GM10266 (cell line): Measurements from ENCODE around the gene DIAPH2.

Experiments
- DNase-seq: peaks from one replicate; pipeline ENCODE4 v3.0.0; 2012; ENCODE audit errors: extremely low spot score
- TF ChIP-seq, protein P1 (sequence below): IDR thresholded peaks from 2 replicates; pipeline ENCODE4 v1.5.1; 2012; ENCODE audit warnings: mild to moderate bottlenecking, low read depth; ENCODE audit not compliant: control insufficient read depth, insufficient read depth; ENCODE audit errors: missing control alignments

Gene DIAPH2

DNA sequence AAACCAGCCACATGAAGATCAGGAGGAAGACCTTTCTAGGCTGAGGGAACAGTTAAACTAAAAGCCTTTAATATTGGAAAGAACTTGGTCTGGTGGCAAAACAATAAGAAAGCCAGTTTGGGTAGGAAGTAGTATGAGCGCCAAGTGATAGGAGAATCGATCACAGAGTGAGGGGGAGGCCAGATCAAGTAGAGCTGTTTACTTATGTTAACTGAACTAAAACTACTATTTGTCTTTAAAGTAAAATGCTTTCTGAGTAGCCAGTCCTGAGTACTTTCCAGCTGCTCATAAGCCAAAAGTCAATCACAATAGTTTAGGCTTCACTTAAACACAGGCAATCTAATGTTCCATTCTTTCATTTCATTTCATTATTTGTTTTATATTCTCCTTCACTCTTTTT lies 136.3 kb downstream of the DIAPH2 start:
- DNase-seq, result no peak
- TF ChIP-seq, protein P1, sequence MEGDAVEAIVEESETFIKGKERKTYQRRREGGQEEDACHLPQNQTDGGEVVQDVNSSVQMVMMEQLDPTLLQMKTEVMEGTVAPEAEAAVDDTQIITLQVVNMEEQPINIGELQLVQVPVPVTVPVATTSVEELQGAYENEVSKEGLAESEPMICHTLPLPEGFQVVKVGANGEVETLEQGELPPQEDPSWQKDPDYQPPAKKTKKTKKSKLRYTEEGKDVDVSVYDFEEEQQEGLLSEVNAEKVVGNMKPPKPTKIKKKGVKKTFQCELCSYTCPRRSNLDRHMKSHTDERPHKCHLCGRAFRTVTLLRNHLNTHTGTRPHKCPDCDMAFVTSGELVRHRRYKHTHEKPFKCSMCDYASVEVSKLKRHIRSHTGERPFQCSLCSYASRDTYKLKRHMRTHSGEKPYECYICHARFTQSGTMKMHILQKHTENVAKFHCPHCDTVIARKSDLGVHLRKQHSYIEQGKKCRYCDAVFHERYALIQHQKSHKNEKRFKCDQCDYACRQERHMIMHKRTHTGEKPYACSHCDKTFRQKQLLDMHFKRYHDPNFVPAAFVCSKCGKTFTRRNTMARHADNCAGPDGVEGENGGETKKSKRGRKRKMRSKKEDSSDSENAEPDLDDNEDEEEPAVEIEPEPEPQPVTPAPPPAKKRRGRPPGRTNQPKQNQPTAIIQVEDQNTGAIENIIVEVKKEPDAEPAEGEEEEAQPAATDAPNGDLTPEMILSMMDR, result no peak

DNA sequence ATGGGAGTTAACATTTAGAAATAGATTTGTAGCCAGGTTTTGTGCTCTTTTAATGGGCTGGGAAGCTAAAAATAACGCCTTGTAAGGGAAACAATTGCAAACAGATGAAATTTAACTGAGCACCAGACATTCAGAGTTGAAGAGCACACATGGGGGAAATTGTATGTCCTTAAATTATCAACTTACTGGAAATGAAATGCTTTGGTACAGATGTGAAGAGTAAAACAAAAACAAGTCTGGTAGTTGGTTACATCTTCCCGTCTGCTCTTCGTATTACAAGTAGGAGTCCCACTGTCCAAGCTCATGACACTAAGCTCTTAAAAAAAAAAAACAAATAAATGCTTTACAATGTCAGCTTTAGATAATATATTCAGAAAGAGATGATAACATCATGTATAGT lies 139.5 kb downstream of the DIAPH2 start:
- no peak for DNase-seq
- TF ChIP-seq, protein P1, result no peak

- DNase-seq, result no peak
- TF ChIP-seq, protein P1, result no peak
Measured at GRCh38 chrX:96833333-96833732, 148.7 kb downstream of the DIAPH2 start.

DNA sequence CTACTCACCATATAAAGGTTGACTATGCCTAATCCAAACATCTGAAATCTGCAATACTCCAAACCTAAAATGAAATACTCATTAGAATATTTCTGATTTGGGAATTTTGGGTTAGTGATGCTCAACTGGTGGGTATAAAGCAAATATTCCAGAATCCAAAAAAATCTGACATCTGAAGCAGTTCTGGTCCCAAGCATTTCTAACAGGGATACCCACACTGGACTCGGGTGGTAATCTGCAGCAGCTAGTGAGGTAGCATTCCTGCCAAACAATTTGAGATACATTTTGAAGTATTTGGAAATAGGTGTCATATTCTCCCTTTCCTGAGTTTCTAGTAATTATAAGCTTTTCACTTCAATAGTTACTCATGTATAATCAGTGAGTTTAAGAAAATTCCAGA lies 149.5 kb downstream of the DIAPH2 start:
- DNase-seq, result no peak
- TF ChIP-seq, protein P1, result no peak

DNA sequence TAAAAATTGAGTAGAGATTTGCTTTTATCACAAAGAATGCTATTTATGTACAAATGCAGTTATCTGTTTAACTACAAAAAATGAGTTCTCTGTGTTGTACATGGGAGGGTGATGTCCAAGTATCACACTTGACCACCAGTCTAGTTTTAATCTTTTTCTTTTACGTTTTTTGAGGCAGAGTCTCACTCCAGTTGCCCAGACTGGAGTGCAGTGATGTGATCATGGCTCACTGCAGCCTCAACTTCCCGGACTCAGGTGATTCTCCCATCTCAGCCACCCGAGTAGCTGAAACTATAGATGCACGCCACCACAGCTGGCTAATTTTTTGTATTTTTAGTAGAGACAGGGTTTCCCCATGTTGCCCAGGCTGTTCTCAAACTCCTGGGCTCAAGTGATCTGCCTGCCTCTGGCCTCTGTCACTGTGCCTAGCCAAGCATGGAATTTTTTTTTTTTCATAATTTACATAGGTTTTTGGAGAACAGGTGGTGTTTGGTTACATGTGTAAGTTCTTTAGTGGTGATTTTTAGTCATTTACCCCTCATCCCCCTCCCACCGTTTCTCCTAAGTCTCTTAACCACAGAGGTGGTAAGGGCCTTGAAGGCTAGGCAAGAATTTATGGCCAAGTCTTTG lies 151.1 kb downstream of the DIAPH2 start:
- DNase-seq, result no peak
- TF ChIP-seq, protein P1, result no peak

DNA sequence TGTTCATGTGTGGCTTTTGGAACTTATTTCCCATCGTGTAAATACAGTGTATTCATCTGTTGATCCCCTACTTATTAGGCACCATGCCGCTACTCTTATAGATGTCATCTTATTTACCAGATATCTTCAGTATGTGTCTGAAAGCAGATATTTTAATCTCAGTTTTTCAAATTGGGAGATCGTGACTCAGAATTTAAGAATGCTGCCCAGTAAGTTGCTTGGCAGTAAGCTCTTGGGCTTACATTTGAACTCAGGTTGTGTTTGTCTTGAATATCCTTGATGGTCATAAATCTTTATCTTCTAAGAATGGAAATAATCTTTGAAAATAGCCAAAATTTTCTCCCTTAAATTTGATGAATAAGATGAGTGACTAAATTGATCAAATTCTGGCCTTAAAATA lies 153.2 kb downstream of the DIAPH2 start:
- TF ChIP-seq, protein P1, result no peak

GRCh38 chrX:96838537-96838936 lies 153.9 kb downstream of the DIAPH2 start:
- DNase-seq, result no peak
- TF ChIP-seq, protein P1, result no peak

More for the DNA sequence above, 153.2 kb downstream of the DIAPH2 start:
- no peak for DNase-seq
